ENCODE measurements around the gene RPRD1B.

- no peak for TF ChIP-seq CTCF (IDR thresholded peaks at IDR 0.05; ENCODE audit: control extremely low read depth in 1 of 3, insufficient read depth in 1 of 3, low read depth in 1 of 3, low read length in 3 of 3)
- TF ChIP-seq RNF2 (IDR thresholded peaks at IDR 0.05; ENCODE audit: borderline replicate concordance, low read depth, low read length, missing control alignments, poor library complexity, severe bottlenecking), result no peak
- no peak for TF ChIP-seq YY1 (IDR thresholded peaks at IDR 0.05; ENCODE audit: low read depth, low read length)
- no peak for TF ChIP-seq SP1 (IDR thresholded peaks at IDR 0.05; ENCODE audit: low read depth, low read length)
- TF ChIP-seq POLR2AphosphoS5 (IDR thresholded peaks at IDR 0.05; ENCODE audit: low read depth, low read length), result no peak
- no peak for TF ChIP-seq USF2 (IDR thresholded peaks at IDR 0.05; ENCODE audit: low read length)
- TF ChIP-seq BCL11A (IDR thresholded peaks at IDR 0.05; ENCODE audit: low read depth in 2 of 2, low read length in 2 of 2), result no peak
- no peak for TF ChIP-seq SIN3A (conservative IDR thresholded peaks at IDR 0.05 in 1 of 2, IDR thresholded peaks at IDR 0.05 in 1 of 2; ENCODE audit: low read depth in 1 of 2, low read length in 2 of 2)
Observed at GRCh38 chr20:38136421-38137245, 103.1 kb downstream of the RPRD1B start.
